22Rv1 (cell line): ENCODE measurements around the gene ECI2.

Source experiments
- H3K27ac ChIP-seq: fragments of 450-650 bp; 2 replicates; pipeline ENCODE4 v1.5.1; 2017
- CTCF ChIP-seq: fragments of 450-650 bp; IDR thresholded peaks from 2 replicates; pipeline ENCODE4 v1.5.1; 2017; ENCODE audit warnings: mild to moderate bottlenecking
- ZFX ChIP-seq: fragments of 450-650 bp; IDR thresholded peaks from 2 replicates; pipeline ENCODE4 v1.6.1; 2017; ENCODE audit warnings: antibody characterized with exemption, borderline replicate concordance

ECI2 gene

GRCh38 chr6:4134841-4135664, at the start of gene ECI2:
Gene ECI2 (minus strand): TSS chr6:4135575. CDS start chr6:4135560, 15 bp downstream.
- TF ChIP-seq ZFX (no peak), CTCF (no peak)
- peak within 1 kb of the TSS; percentile 83 for H3K27ac ChIP-seq

GRCh38 chr6:4180652-4181255, 45.4 kb upstream of the ECI2 start:
- no peak overlapping the region for H3K27ac ChIP-seq
- TF ChIP-seq ZFX (no peak), CTCF (no peak)

GRCh38 chr6:4179960-4180651, 44.7 kb upstream of the ECI2 start:
- TF ChIP-seq ZFX (no peak), CTCF (no peak)
- no peak overlapping the region for H3K27ac ChIP-seq

GRCh38 chr6:4178737-4179333, 43.5 kb upstream of the ECI2 start:
- TF ChIP-seq ZFX (no peak), CTCF (no peak)
- H3K27ac ChIP-seq, result no peak overlapping the region

- TF ChIP-seq CTCF (no peak), ZFX (no peak)
- H3K27ac ChIP-seq, result no peak overlapping the region
These were observed 41.5 kb upstream of the ECI2 start for GRCh38 chr6:4176907-4177306.

- no peak for TF ChIP-seq ZFX
- no peak for TF ChIP-seq CTCF
- no peak overlapping the region for H3K27ac ChIP-seq
These were observed 38.7 kb upstream of the ECI2 start for GRCh38 chr6:4174042-4174441.
